Astrocyte of the cerebellum (primary cell): Measurements from ENCODE around the gene PADI4.

Experiments used
- DNase-seq: peaks from one replicate; pipeline ENCODE4 v3.0.0-alpha.2; 2011; ENCODE audit warnings: low read depth
- H3K4me3 ChIP-seq: 2 replicates; pipeline ENCODE4 v1.5.1; 2011; ENCODE audit warnings: mild to moderate bottlenecking, low read depth, low read length, moderate library complexity
- in situ Hi-C: cut with HindIII; loops from 2 replicates; pipeline ENCODE4 v1.10.0; 2017; ENCODE audit warnings: low sequenced_read_pairs
- TF ChIP-seq, protein P1 (sequence below): IDR thresholded peaks from 2 replicates; pipeline ENCODE4 v1.5.1; 2012; ENCODE audit warnings: low read length, low read depth, moderate library complexity, mild to moderate bottlenecking; ENCODE audit errors: missing control alignments

PADI4 gene

GRCh38 chr1:17409391-17409811 lies 101.4 kb downstream of the PADI4 start:
- no peak for DNase-seq
- H3K4me3 ChIP-seq = no peak overlapping the region
- TF ChIP-seq, protein P1, sequence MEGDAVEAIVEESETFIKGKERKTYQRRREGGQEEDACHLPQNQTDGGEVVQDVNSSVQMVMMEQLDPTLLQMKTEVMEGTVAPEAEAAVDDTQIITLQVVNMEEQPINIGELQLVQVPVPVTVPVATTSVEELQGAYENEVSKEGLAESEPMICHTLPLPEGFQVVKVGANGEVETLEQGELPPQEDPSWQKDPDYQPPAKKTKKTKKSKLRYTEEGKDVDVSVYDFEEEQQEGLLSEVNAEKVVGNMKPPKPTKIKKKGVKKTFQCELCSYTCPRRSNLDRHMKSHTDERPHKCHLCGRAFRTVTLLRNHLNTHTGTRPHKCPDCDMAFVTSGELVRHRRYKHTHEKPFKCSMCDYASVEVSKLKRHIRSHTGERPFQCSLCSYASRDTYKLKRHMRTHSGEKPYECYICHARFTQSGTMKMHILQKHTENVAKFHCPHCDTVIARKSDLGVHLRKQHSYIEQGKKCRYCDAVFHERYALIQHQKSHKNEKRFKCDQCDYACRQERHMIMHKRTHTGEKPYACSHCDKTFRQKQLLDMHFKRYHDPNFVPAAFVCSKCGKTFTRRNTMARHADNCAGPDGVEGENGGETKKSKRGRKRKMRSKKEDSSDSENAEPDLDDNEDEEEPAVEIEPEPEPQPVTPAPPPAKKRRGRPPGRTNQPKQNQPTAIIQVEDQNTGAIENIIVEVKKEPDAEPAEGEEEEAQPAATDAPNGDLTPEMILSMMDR = no peak
- in situ Hi-C loops = no loop called here

DNA sequence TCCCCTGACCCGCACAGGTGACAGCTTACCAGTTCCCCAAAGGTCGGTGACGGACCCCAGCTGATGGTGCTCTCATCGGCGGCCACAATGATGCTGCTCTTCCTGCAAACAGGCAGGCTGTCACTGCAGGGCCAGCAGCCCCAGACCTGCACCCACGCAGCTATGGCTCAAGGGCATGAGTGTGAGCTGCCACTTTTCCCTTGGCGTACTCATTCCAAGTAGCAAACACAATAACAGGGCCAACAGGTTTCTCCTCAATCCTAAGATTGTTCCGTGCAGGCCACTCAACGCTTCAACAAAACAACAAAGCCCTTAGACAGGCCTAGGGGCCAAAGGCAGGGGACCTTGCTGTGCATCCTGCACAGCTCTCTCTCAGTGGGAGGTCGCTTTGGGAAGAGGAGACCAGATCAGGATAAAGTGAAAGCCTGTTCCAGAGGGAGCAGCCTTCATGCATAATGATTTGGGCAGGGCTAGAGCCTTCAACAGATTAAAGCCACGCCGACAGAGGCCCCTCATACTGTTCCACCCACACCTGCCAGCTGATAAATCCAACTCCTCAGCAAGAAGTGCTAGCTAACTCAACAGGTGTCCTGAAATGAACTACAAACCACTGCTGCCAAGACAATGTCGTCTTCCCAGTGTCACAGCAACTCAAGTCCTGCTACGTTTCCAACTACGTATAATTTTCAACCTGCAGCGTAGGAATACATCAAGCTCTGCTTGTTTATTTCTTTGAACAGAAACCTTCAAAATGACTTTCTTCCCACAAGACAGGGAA lies 104.3 kb downstream of the PADI4 start:
- TF ChIP-seq, protein P1 = no peak
- no peak for DNase-seq
- in situ Hi-C loops = no loop called here
- H3K4me3 ChIP-seq = no peak overlapping the region
